Measurements from ENCODE around the gene ZFAND2B. TPM values are rescaled to one million over a fixed set of nuclear protein-coding genes. Genes with fewer than 3 reads are reported as not detected.

ZFAND2B gene
- polyA plus RNA-seq, 1 donor (not counting 4 experiments of a cell fraction or from before 2014, with no cell fraction given) = 23.2 TPM

- DNase-seq (ENCODE audit: low read depth, low spot score) = no peak
- H3K9me3 ChIP-seq (ENCODE audit: control insufficient read depth, low read depth, low read length) = no peaks in the 10 kb centered on the region
- no peak overlapping the region for H3K9ac ChIP-seq (ENCODE audit: control insufficient read depth, extremely low read depth, insufficient read depth, low read length)
- no peak overlapping the region for H3K4me3 ChIP-seq (ENCODE audit: control insufficient read depth in 2 of 3, extremely low read depth in 1 of 3, insufficient read depth in 2 of 3, low read depth in 1 of 3, low read length in 3 of 3)
- dilution Hi-C loops (cut with MboI; ENCODE audit: extremely low pct_ligation_motif_present, low sequenced_read_pairs) = no loop called here
- H3K27ac ChIP-seq (ENCODE audit: control insufficient read depth, insufficient read depth, low read length) = no peak overlapping the region
- peaks cover 17 to 33% of the 10 kb centered on the region in 2 experiments for H3K36me3 ChIP-seq (ENCODE audit: control insufficient read depth in 2 of 2, extremely low read depth in 1 of 2, insufficient read depth in 2 of 2, low read length in 2 of 2)
- H2AFZ ChIP-seq (ENCODE audit: control insufficient read depth, low read length) = no peak overlapping the region
- TF ChIP-seq CTCF (optimal IDR thresholded peaks at IDR 0.05 in 1 of 3, IDR thresholded peaks at IDR 0.05 in 1 of 3, conservative IDR thresholded peaks at IDR 0.05 in 1 of 3; ENCODE audit: extremely low read depth in 1 of 3, insufficient read depth in 2 of 3, low read length in 3 of 3) (no peak), EZH2 (IDR thresholded peaks at IDR 0.05; ENCODE audit: low read length) (no peak)
- H3K4me2 ChIP-seq (ENCODE audit: control insufficient read depth, extremely low read depth, insufficient read depth, low read depth, low read length) = no peak overlapping the region
- no peaks in the 10 kb centered on the region for H4K20me1 ChIP-seq (ENCODE audit: control insufficient read depth, extremely low read depth, insufficient read depth, low read length)
- H3K27me3 ChIP-seq (ENCODE audit: control insufficient read depth, extremely low read depth, insufficient read depth, low read length) = no peaks in the 10 kb centered on the region
- H3K4me1 ChIP-seq (ENCODE audit: control insufficient read depth, extremely low read depth, insufficient read depth, low read length) = peaks cover 18% of the 10 kb centered on the region
- H3K79me2 ChIP-seq (ENCODE audit: control insufficient read depth, insufficient read depth, low read length) = no peaks in the 10 kb centered on the region
- no peaks in the 10 kb centered on the region for H3K9me1 ChIP-seq (ENCODE audit: control insufficient read depth, extremely low read depth, insufficient read depth, low read length)
- FAIRE-seq = no peak
Observed at GRCh38 chr2:219215871-219216534, 9.4 kb downstream of the ZFAND2B start.

- FAIRE-seq = no peak
- peaks cover 13 to 37% of the 10 kb centered on the region in 2 experiments for H3K36me3 ChIP-seq (ENCODE audit: control insufficient read depth in 2 of 2, extremely low read depth in 1 of 2, insufficient read depth in 2 of 2, low read length in 2 of 2)
- no peak overlapping the region for H3K27ac ChIP-seq (ENCODE audit: control insufficient read depth, insufficient read depth, low read length)
Observed at GRCh38 chr2:219216535-219216915, 9.9 kb downstream of the ZFAND2B start.

More at GRCh38 chr2:219216535-219216915, 9.9 kb downstream of the ZFAND2B start:
- Histone ChIP-seq H3K4me1 (ENCODE audit: control insufficient read depth, extremely low read depth, insufficient read depth, low read length) (peaks cover 18% of the 10 kb centered on the region), H4K20me1 (ENCODE audit: control insufficient read depth, extremely low read depth, insufficient read depth, low read length) (no peaks in the 10 kb centered on the region), H3K9me1 (ENCODE audit: control insufficient read depth, extremely low read depth, insufficient read depth, low read length) (no peaks in the 10 kb centered on the region), H3K79me2 (ENCODE audit: control insufficient read depth, insufficient read depth, low read length) (no peaks in the 10 kb centered on the region), H3K9ac (ENCODE audit: control insufficient read depth, extremely low read depth, insufficient read depth, low read length) (no peak overlapping the region), H3K4me2 (ENCODE audit: control insufficient read depth, extremely low read depth, insufficient read depth, low read depth, low read length) (no peak overlapping the region), H3K4me3 (ENCODE audit: control insufficient read depth in 2 of 3, extremely low read depth in 1 of 3, insufficient read depth in 2 of 3, low read depth in 1 of 3, low read length in 3 of 3) (no peak overlapping the region), H3K9me3 (ENCODE audit: control insufficient read depth, low read depth, low read length) (no peaks in the 10 kb centered on the region), H2AFZ (ENCODE audit: control insufficient read depth, low read length) (no peak overlapping the region), H3K27me3 (ENCODE audit: control insufficient read depth, extremely low read depth, insufficient read depth, low read length) (no peaks in the 10 kb centered on the region)
- DNase-seq (ENCODE audit: low read depth, low spot score) = no peak
- TF ChIP-seq EZH2 (IDR thresholded peaks at IDR 0.05; ENCODE audit: low read length) (no peak), CTCF (optimal IDR thresholded peaks at IDR 0.05 in 1 of 3, IDR thresholded peaks at IDR 0.05 in 1 of 3, conservative IDR thresholded peaks at IDR 0.05 in 1 of 3; ENCODE audit: extremely low read depth in 1 of 3, insufficient read depth in 2 of 3, low read length in 3 of 3) (no peak)
- dilution Hi-C loops (cut with MboI; ENCODE audit: extremely low pct_ligation_motif_present, low sequenced_read_pairs) = no loop called here
